Type B pancreatic cell (in vitro differentiated cells): Measurements from ENCODE around the gene TSGA10. TPM values are rescaled to one million over a fixed set of nuclear protein-coding genes. Genes with fewer than 3 reads are reported as not detected.
"Not testable (repeated sequence)": the region's sequence is repeated elsewhere in the genome, so short reads cannot be mapped to it uniquely, and the experiment has no call there.

Experiments used
- DNase-seq: peaks from one replicate; pipeline ENCODE4 v3.0.0; 2021; ENCODE audit warnings: mixed read lengths; ENCODE audit not compliant: unreplicated experiment; ENCODE audit errors: extremely low spot score
- H3K27ac Mint-ChIP-seq: 2 replicates; pipeline ENCODE4 v1.8.0; 2021; ENCODE audit warnings: mild to moderate bottlenecking, mixed read lengths
- H3K27me3 Mint-ChIP-seq: 2 replicates; pipeline ENCODE4 v1.8.0; 2021; ENCODE audit warnings: mixed read lengths
- H3K36me3 Mint-ChIP-seq: 2 replicates; pipeline ENCODE4 v1.8.0; 2021; ENCODE audit warnings: mixed read lengths
- H3K4me1 Mint-ChIP-seq: one replicate; pipeline ENCODE4 v1.8.0; 2021; ENCODE audit warnings: mixed read lengths; ENCODE audit not compliant: unreplicated experiment
- H3K4me3 Mint-ChIP-seq: 2 replicates; pipeline ENCODE4 v1.8.0; 2021; ENCODE audit warnings: mild to moderate bottlenecking, mixed read lengths
- H3K9me3 Mint-ChIP-seq: 2 replicates; pipeline ENCODE4 v1.8.0; 2021; ENCODE audit warnings: mixed read lengths
- total RNA-seq: library from RNA; stranded (reverse); gene quantifications from 2 replicates; pipeline ENCODE4 v1.2.1, GENCODE V29; 2021; ENCODE audit warnings: low replicate concordance
- TF ChIP-seq, protein P1 (sequence below): fragments of 200-600 bp; sonication (generic); conservative IDR thresholded peaks from 2 replicates; pipeline ENCODE4 v1.5.0; 2021; ENCODE audit warnings: antibody characterized with exemption, mild to moderate bottlenecking

Gene TSGA10
- total RNA-seq, 1 donor from 2014 or later = 7.4 TPM

DNA sequence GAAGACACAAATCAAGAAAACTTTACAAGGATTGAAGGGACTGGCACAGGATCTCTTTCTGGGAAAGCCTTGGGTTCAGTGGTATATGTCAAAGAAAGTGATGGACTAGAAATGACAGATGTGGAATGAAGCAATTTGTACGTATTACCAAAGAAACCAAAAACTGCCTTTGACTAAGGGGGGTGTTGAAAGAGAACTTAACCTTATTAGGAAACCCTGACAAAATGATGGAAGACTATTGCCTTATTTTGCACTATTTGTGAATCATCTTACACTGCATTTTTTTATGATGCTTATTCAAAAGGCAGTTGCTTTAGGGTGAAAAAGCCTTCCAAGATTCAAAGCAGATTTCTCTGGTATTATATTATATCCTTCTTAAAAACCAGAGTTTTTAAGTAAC is 4.0 kb downstream of the TSGA10 start:
- H3K27me3 Mint-ChIP-seq = no peaks in the 10 kb centered on the region
- H3K36me3 Mint-ChIP-seq = peaks cover 3% of the 10 kb centered on the region
- no peaks in the 10 kb centered on the region for H3K9me3 Mint-ChIP-seq
- TF ChIP-seq, protein P1, sequence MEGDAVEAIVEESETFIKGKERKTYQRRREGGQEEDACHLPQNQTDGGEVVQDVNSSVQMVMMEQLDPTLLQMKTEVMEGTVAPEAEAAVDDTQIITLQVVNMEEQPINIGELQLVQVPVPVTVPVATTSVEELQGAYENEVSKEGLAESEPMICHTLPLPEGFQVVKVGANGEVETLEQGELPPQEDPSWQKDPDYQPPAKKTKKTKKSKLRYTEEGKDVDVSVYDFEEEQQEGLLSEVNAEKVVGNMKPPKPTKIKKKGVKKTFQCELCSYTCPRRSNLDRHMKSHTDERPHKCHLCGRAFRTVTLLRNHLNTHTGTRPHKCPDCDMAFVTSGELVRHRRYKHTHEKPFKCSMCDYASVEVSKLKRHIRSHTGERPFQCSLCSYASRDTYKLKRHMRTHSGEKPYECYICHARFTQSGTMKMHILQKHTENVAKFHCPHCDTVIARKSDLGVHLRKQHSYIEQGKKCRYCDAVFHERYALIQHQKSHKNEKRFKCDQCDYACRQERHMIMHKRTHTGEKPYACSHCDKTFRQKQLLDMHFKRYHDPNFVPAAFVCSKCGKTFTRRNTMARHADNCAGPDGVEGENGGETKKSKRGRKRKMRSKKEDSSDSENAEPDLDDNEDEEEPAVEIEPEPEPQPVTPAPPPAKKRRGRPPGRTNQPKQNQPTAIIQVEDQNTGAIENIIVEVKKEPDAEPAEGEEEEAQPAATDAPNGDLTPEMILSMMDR = no peak
- H3K27ac Mint-ChIP-seq = no peak overlapping the region
- DNase-seq = no peak
- peaks cover 10% of the 10 kb centered on the region for H3K4me1 Mint-ChIP-seq
- H3K4me3 Mint-ChIP-seq = no peak overlapping the region

DNA sequence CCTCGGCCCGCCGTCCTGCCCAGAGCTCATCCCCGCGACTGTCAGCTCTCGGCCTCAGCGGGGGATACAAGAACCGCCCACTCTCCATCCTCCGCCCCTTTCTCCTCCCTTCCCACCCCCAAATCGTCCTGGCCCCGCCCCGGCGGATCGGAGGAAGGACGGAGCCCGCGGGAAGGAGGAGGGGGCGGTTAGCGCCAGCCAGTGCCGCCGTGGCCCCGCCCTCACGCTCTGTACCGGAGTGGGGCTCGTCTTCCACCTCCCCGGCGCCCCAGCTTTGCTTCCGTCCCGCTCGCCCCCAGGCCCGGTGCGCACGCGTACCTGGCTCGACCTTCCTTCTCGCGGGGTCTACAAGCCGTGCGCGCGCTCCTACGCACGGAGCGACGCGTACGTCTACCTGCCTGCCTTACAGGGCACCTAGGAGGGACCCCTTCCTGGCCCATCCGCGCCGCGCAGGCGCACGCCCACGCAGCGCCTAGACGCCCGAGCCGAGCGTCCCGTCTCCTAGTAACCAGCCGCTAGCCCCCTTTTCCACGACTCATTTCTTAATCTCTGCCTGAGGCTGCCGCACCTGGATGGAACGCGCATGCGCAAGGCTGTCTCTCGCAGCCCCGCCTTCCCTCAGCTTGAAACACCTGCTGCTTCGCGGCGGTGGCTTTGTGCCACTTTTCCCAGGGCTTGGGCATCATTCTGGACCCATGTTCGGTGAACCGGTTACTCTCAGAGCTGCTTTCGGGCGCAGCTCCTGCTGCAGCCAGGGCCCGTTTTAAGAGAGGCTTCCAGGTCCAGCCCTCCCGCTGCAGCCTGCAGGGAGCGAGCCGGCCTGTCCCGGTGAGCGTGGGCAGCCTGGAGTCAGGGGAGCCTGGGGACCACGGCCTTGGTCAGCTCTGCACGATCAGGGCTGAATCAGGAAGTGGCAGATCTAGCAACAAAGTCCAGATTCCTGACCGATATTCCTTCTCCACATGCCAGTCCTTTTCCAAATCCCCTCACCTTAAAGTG is 13.3 kb downstream of the TSGA10 start, which contains the start of gene C2orf15:
Gene C2orf15, plus strand, starts transcription at position 598 of the 999 bp plus-strand sequence. CDS start 8,852 bp downstream, outside the sequence.
- peak within 1 kb of the TSS; percentile 99 for H3K4me3 Mint-ChIP-seq
- TF ChIP-seq, protein P1 = no peak
- DNase-seq = peak; percentile 97
- no peaks in the 10 kb centered on the region for H3K4me1 Mint-ChIP-seq
- no peaks in the 10 kb centered on the region for H3K27me3 Mint-ChIP-seq
- H3K36me3 Mint-ChIP-seq = peaks cover 8% of the 10 kb centered on the region
- H3K27ac Mint-ChIP-seq = peak within 1 kb of the TSS; percentile 95
- peaks cover 4% of the 10 kb centered on the region for H3K9me3 Mint-ChIP-seq

DNA sequence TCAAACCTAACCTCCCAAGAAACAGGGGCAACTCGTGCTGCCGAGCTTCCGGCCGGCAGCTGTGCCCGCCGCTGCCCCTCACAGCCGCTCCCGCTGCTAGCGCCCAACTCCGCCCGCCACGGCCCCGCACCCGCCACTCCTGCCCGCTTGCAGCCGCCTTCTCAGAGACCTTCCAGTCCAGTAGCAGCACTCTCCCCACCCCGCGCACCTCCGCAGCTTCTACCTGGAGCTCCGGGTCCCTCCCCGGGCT is 14.0 kb downstream of the TSGA10 start:
- TF ChIP-seq, protein P1 = no peak
- H3K9me3 Mint-ChIP-seq = peaks cover 4% of the 10 kb centered on the region

DNA sequence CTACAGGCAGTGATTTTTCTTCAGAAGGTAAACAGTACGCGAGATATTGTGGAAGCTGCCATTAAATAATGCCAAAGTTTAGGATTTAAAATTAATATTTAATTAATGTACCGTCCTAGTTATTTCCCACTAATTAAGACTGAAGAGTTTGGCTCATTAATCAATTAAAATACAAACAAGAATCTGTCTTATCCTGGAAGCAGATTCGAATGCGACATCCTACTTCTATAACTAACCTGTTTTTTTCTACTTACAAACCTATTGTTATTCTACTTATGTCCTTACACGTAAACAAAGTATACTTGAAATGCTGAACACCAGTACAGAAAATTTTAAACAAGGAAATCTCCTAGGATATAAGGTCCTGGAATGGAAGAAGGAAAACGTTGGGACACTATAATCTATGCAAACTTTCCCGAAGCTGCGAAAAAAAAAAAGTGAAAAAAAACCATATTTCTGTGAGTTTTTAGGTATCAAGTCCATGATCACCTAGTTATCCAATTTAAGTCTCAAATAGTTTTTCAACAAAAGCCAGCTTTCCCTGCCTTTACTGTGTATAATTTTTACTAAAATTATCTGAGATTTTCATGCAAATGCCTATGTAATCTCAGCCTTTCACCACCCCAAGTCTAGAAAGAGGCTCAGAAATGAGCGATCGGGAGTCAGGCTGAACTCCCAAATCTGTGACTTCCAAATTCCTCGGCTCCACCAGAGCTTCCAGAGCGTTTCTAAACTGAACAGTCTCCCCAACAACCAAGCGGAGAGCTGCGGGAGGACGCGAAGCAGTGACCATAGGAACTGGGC is 14.5 kb downstream of the TSGA10 start:
- TF ChIP-seq, protein P1 = no peak
- Mint-ChIP-seq H3K27ac (peak overlapping the region; percentile 95), H3K27me3 (no peaks in the 10 kb centered on the region), H3K4me1 (no peaks in the 10 kb centered on the region), H3K36me3 (peaks cover 11% of the 10 kb centered on the region), H3K4me3 (peak overlapping the region; percentile 99), H3K9me3 (peaks cover 4% of the 10 kb centered on the region)
- DNase-seq = no peak

More for the DNA sequence above, 14.0 kb downstream of the TSGA10 start:
- peak overlapping the region; percentile 99 for H3K4me3 Mint-ChIP-seq
- H3K36me3 Mint-ChIP-seq = peaks cover 11% of the 10 kb centered on the region
- DNase-seq = no peak
- H3K27ac Mint-ChIP-seq = peak overlapping the region; percentile 95
- no peaks in the 10 kb centered on the region for H3K4me1 Mint-ChIP-seq
- H3K27me3 Mint-ChIP-seq = no peaks in the 10 kb centered on the region

DNA sequence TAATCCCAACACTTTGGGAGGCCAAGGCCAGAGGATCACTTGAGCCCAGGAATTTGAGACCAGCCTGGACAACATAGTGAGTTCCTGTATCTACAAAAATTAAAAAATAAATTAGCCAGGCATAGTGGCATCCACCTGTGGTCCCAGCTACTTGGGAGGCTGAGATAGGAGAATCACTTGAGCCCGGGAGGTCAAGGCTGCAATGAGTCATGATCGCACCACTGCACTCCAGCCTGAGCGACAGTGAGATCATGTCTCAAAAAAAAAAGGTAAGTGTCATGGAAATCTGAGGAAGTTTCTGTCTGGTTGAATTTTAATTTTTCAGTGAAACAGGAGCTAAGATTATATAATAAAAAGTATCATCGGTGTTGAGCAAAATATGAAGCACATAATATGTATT is 15.7 kb downstream of the TSGA10 start:
- Mint-ChIP-seq H3K27me3 (no peaks in the 10 kb centered on the region), H3K27ac (no peak overlapping the region), H3K4me1 (no peaks in the 10 kb centered on the region), H3K36me3 (peaks cover 15% of the 10 kb centered on the region), H3K4me3 (no peak overlapping the region), H3K9me3 (peaks cover 9% of the 10 kb centered on the region)
- TF ChIP-seq, protein P1 = no peak
- DNase-seq = no peak

DNA sequence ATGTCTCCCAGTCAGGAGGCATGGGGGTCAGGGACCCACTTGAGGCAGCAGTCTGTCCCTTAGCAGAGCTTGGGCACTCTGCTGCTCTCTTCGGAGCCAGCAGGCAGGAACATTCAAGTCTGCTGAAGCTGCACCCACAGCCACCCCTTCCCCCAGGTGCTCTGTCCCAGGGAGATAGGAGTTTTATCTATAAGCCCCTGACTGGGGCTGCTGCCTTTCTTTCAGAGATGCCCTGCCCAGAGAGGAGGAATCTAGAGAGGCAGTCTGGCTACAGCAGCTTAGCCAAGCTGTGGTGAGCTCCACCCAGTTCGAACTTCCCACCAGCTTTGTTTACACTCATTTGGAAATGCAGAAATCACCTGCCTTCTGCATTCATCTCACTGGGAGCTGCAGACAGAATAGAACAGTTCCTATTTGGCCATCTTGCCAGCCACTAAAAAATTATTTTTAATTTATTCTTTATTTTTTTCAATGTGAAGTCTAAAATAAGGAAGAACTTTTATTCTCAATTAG is 19.6 kb downstream of the TSGA10 start:
- not testable (repeated sequence) for H3K27me3 Mint-ChIP-seq, H3K4me3 Mint-ChIP-seq, H3K27ac Mint-ChIP-seq, H3K4me1 Mint-ChIP-seq, DNase-seq
- peaks cover 14% of the 10 kb centered on the region for H3K9me3 Mint-ChIP-seq
- peaks cover 23% of the 10 kb centered on the region for H3K36me3 Mint-ChIP-seq
